HUES64 (cell line): ENCODE data around the gene CSH2. TPM values are rescaled to one million over a fixed set of nuclear protein-coding genes. Genes with fewer than 3 reads are reported as not detected.
A peak's percentile ranks its signal among the peaks of the same experiment; 100 is the strongest.
"Not testable (repeated sequence)": the region's sequence is repeated elsewhere in the genome, so short reads cannot be mapped to it uniquely, and the experiment has no call there.

Source experiments
- H3K27ac ChIP-seq: 2 replicates; pipeline ENCODE4 v1.7.0; 2013; ENCODE audit warnings: low read depth, low read length, inconsistent platforms
- H3K27me3 ChIP-seq: 2 replicates; pipeline ENCODE4 v1.6.1; 2013; ENCODE audit warnings: mild to moderate bottlenecking, low read length; ENCODE audit not compliant: insufficient read depth
- H3K36me3 ChIP-seq: 2 replicates; pipeline ENCODE4 v1.6.1; 2013; ENCODE audit warnings: mild to moderate bottlenecking, low read length; ENCODE audit not compliant: insufficient read depth
- H3K4me1 ChIP-seq: 2 replicates; pipeline ENCODE4 v1.6.1; 2013; ENCODE audit warnings: mild to moderate bottlenecking, low read length, moderate library complexity; ENCODE audit not compliant: insufficient read depth
- H3K4me3 ChIP-seq: 2 replicates; pipeline ENCODE4 v1.5.1; 2013; ENCODE audit warnings: mild to moderate bottlenecking, low read length, moderate library complexity
- H3K9ac ChIP-seq: 2 replicates; pipeline ENCODE4 v1.6.1; 2013; ENCODE audit warnings: mild to moderate bottlenecking, low read depth, low read length
- H3K9me3 ChIP-seq: 2 replicates; pipeline ENCODE4 v1.6.1; 2013; ENCODE audit warnings: low read depth, low read length; ENCODE audit not compliant: insufficient read depth
- WGBS: fragments of 150-250, 120-280 bp; methylation state at CpG from one replicate; pipeline ENCODE4 v1.1.7; 2013; ENCODE audit warnings: missing lambda C conversion rate; 5-methylcytosine and 5-hydroxymethylcytosine counted together
- polyA plus RNA-seq, 2 experiments: library from polyadenylated mRNA; stranded (reverse); fragments of 50-300 nt; gene quantifications; one replicate each; pipeline ENCODE4 v1.2.3, GENCODE V29; 2013

CSH2 gene
- polyA plus RNA-seq (2013, experiment 1 of 2), result not detected
- not detected for polyA plus RNA-seq (2013, experiment 2 of 2)

GRCh38 chr17:63873577-63873976 is at the start of gene CSH2:
Gene CSH2, minus strand, starts transcription at chr17:63873677. Its CDS starts 63 bp downstream, at chr17:63873614.
- not testable (repeated sequence) for H3K4me1 ChIP-seq, H3K36me3 ChIP-seq, H3K27ac ChIP-seq, H3K9me3 ChIP-seq, H3K9ac ChIP-seq, H3K4me3 ChIP-seq, H3K27me3 ChIP-seq
- 97% methylated on average over 3 of the region's 7 CpGs for WGBS

GRCh38 chr17:63922402-63922801 is 48.9 kb upstream of the CSH2 start:
- H3K9ac ChIP-seq, H3K27ac ChIP-seq: not testable (repeated sequence)

GRCh38 chr17:63920779-63921178 is 47.3 kb upstream of the CSH2 start:
- WGBS, result 91% methylated on average over 5 of the region's 5 CpGs
- not testable (repeated sequence) for H3K4me1 ChIP-seq, H3K9me3 ChIP-seq, H3K9ac ChIP-seq, H3K4me3 ChIP-seq, H3K27ac ChIP-seq, H3K27me3 ChIP-seq, H3K36me3 ChIP-seq

More at GRCh38 chr17:63922402-63922801, 48.9 kb upstream of the CSH2 start:
- 94% methylated on average over 8 of the region's 9 CpGs for WGBS
- not testable (repeated sequence) for H3K9me3 ChIP-seq, H3K4me1 ChIP-seq, H3K36me3 ChIP-seq, H3K4me3 ChIP-seq, H3K27me3 ChIP-seq

GRCh38 chr17:63920050-63920449 is 46.6 kb upstream of the CSH2 start:
- H3K9me3 ChIP-seq, H3K27me3 ChIP-seq, H3K27ac ChIP-seq, H3K36me3 ChIP-seq, H3K4me3 ChIP-seq, H3K4me1 ChIP-seq, H3K9ac ChIP-seq: not testable (repeated sequence)
- 93% methylated on average over 6 of the region's 6 CpGs for WGBS

- no peak overlapping the region for H3K4me3 ChIP-seq
- H3K36me3 ChIP-seq, result no peaks in the 10 kb centered on the region
- H3K27ac ChIP-seq, result no peak overlapping the region
- no peaks in the 10 kb centered on the region for H3K9me3 ChIP-seq
- H3K27me3 ChIP-seq, result no peaks in the 10 kb centered on the region; the same call in 1 of the 2 replicates
- no peaks in the 10 kb centered on the region for H3K4me1 ChIP-seq
- H3K9ac ChIP-seq, result no peak overlapping the region
- WGBS, result 60% methylated on average over 8 of the region's 8 CpGs
Observed at GRCh38 chr17:63919311-63919723, 45.8 kb upstream of the CSH2 start.

GRCh38 chr17:63918789-63919305 is 45.4 kb upstream of the CSH2 start, which contains the start of gene GH1:
Gene GH1, minus strand, starts transcription at chr17:63918839. Its CDS starts 63 bp downstream, at chr17:63918776.
- not testable (repeated sequence) for H3K36me3 ChIP-seq, H3K9ac ChIP-seq, H3K27ac ChIP-seq, H3K9me3 ChIP-seq, H3K27me3 ChIP-seq, H3K4me1 ChIP-seq
- 62% methylated on average over 8 of the region's 10 CpGs for WGBS
- peak within 1 kb of the TSS; percentile 43 for H3K4me3 ChIP-seq

GRCh38 chr17:63918305-63918704 is 44.8 kb upstream of the CSH2 start:
- Histone ChIP-seq H3K4me3 (peak overlapping the region; percentile 43), H3K27ac (no peak overlapping the region), H3K9ac (no peak overlapping the region), H3K4me1 (no peaks in the 10 kb centered on the region), H3K27me3 (no peaks in the 10 kb centered on the region; the same call in 1 of the 2 replicates), H3K9me3 (no peaks in the 10 kb centered on the region), H3K36me3 (no peaks in the 10 kb centered on the region)
- WGBS, result 39% methylated on average over 10 of the region's 10 CpGs

- H3K4me3 ChIP-seq, result peak overlapping the region; percentile 43; the same call in 1 of the 2 replicates
- no peaks in the 10 kb centered on the region for H3K4me1 ChIP-seq
- H3K9ac ChIP-seq, result no peak overlapping the region
- H3K36me3 ChIP-seq, result no peaks in the 10 kb centered on the region
- 83% methylated on average over 13 of the region's 13 CpGs for WGBS
- H3K27me3 ChIP-seq, result no peaks in the 10 kb centered on the region; the same call in 1 of the 2 replicates
- H3K27ac ChIP-seq, result no peak overlapping the region
- no peaks in the 10 kb centered on the region for H3K9me3 ChIP-seq
Observed at GRCh38 chr17:63917646-63918045, 44.2 kb upstream of the CSH2 start.

- not testable (repeated sequence) for H3K27ac ChIP-seq, H3K36me3 ChIP-seq, H3K9me3 ChIP-seq, H3K27me3 ChIP-seq, H3K4me1 ChIP-seq, H3K9ac ChIP-seq, H3K4me3 ChIP-seq
- WGBS, result 92% methylated on average over 10 of the region's 11 CpGs
Observed at GRCh38 chr17:63917206-63917605, 43.7 kb upstream of the CSH2 start.

GRCh38 chr17:63916566-63917185 is 43.2 kb upstream of the CSH2 start:
- no peak overlapping the region for H3K27ac ChIP-seq
- H3K4me3 ChIP-seq, result no peak overlapping the region
- no peak overlapping the region for H3K9ac ChIP-seq
- H3K36me3 ChIP-seq, result no peaks in the 10 kb centered on the region
- H3K4me1 ChIP-seq, result no peaks in the 10 kb centered on the region
- no peaks in the 10 kb centered on the region; the same call in 1 of the 2 replicates for H3K27me3 ChIP-seq
- 93% methylated on average over 12 of the region's 12 CpGs for whole genome bisulfite sequencing
- no peaks in the 10 kb centered on the region for H3K9me3 ChIP-seq

GRCh38 chr17:63915753-63916152 is 42.3 kb upstream of the CSH2 start:
- not testable (repeated sequence) for H3K4me3 ChIP-seq, H3K36me3 ChIP-seq, H3K27ac ChIP-seq, H3K9me3 ChIP-seq, H3K9ac ChIP-seq, H3K4me1 ChIP-seq, H3K27me3 ChIP-seq
- WGBS, result 91% methylated on average over 10 of the region's 10 CpGs
